HEK293 (cell line): ENCODE data around the gene LRRTM2.

Source experiments
- CTCF ChIA-PET: fragments of 350-600 bp; formaldehyde crosslinking; extraction: SDS; loops from one replicate; lab custom pipeline; 2021; ENCODE audit warnings: antibody characterized with exemption; lab: Yijun Ruan, JAX
- POLR2A ChIA-PET: fragments of 300-600 bp; formaldehyde crosslinking; extraction: SDS; loops from one replicate; lab custom pipeline; 2020; ENCODE audit warnings: antibody characterized with exemption, inconsistent platforms; lab: Yijun Ruan, JAX
- H3K27ac ChIP-seq: fragments of 200-500 bp; sonication (Bioruptor generic); 2 replicates; pipeline ENCODE4 v1.5.1; 2014; ENCODE audit warnings: low read depth, low read length, control low read depth, inconsistent platforms; ENCODE audit errors: extremely low read depth
- H3K36me3 ChIP-seq, 2 experiments: fragments of 200-500 bp in 1 of 2; sonication (Bioruptor generic) in 1 of 2; 1 replicate in 1 of 2; 2 replicates in 1 of 2; pipeline ENCODE4 v1.5.1; 2014 to 2017; ENCODE audit warnings: inconsistent platforms in 2 of 2, low read length in 2 of 2; ENCODE audit not compliant: control insufficient read depth in 2 of 2, insufficient read depth in 1 of 2
- H3K4me1 ChIP-seq: fragments of 200-500 bp; sonication (Bioruptor generic); 2 replicates; pipeline ENCODE4 v1.5.1; 2014; ENCODE audit warnings: mild to moderate bottlenecking, low read length, inconsistent platforms; ENCODE audit not compliant: control insufficient read depth, insufficient read depth
- H3K4me3 ChIP-seq: 2 replicates; pipeline ENCODE4 v1.5.1; 2011; ENCODE audit warnings: low read depth, mild to moderate bottlenecking, control low read depth, low read length, moderate library complexity
- H3K9me3 ChIP-seq: fragments of 200-500 bp; sonication (Bioruptor generic); 2 replicates; pipeline ENCODE4 v1.5.1; 2014; ENCODE audit warnings: low read depth, low read length, inconsistent platforms; ENCODE audit not compliant: control insufficient read depth, insufficient read depth
- KLF10 ChIP-seq: fragments of 450-650 bp; IDR thresholded peaks from 2 replicates; pipeline ENCODE4 v1.5.1; 2018; ENCODE audit warnings: missing biosample characterization, mild to moderate bottlenecking, missing genetic modification characterization
- SCRT1 ChIP-seq: fragments of 450-650 bp; formaldehyde crosslinking; IDR thresholded peaks from 2 replicates; pipeline ENCODE4 v1.5.1; 2016; ENCODE audit warnings: missing biosample characterization, missing genetic modification characterization, borderline replicate concordance
- ZBTB21 ChIP-seq: fragments of 450-650 bp; formaldehyde crosslinking; IDR thresholded peaks from 2 replicates; pipeline ENCODE4 v1.5.1; 2017; ENCODE audit warnings: missing biosample characterization, missing genetic modification characterization
- ZFP3 ChIP-seq: fragments of 450-650 bp; formaldehyde crosslinking; IDR thresholded peaks from 2 replicates; pipeline ENCODE4 v1.5.1; 2016; ENCODE audit warnings: low read depth, missing biosample characterization, missing genetic modification characterization
- ZNF121 ChIP-seq: fragments of 450-650 bp; formaldehyde crosslinking; IDR thresholded peaks from 2 replicates; pipeline ENCODE4 v1.5.1; 2016; ENCODE audit warnings: missing biosample characterization, missing genetic modification characterization
- ZNF132 ChIP-seq: fragments of 450-650 bp; formaldehyde crosslinking; IDR thresholded peaks from 2 replicates; pipeline ENCODE4 v1.5.1; 2017; ENCODE audit warnings: missing biosample characterization, missing genetic modification characterization, borderline replicate concordance
- ZNF140 ChIP-seq: fragments of 450-650 bp; formaldehyde crosslinking; IDR thresholded peaks from 2 replicates; pipeline ENCODE4 v1.5.1; 2016; ENCODE audit warnings: missing biosample characterization, missing genetic modification characterization
- ZNF202 ChIP-seq: fragments of 450-650 bp; formaldehyde crosslinking; IDR thresholded peaks from 2 replicates; pipeline ENCODE4 v1.5.1; 2016; ENCODE audit warnings: missing biosample characterization, missing genetic modification characterization, borderline replicate concordance
- ZNF214 ChIP-seq: fragments of 450-650 bp; formaldehyde crosslinking; IDR thresholded peaks from 2 replicates; pipeline ENCODE4 v1.5.1; 2017; ENCODE audit warnings: missing biosample characterization, mild to moderate bottlenecking, missing genetic modification characterization, borderline replicate concordance
- ZNF341 ChIP-seq: fragments of 450-650 bp; formaldehyde crosslinking; IDR thresholded peaks from 2 replicates; pipeline ENCODE4; 2016; ENCODE audit warnings: low read depth, missing biosample characterization, missing genetic modification characterization
- ZNF354C ChIP-seq: fragments of 450-650 bp; formaldehyde crosslinking; IDR thresholded peaks from 2 replicates; pipeline ENCODE4 v1.5.1; 2016; ENCODE audit warnings: missing biosample characterization, missing genetic modification characterization, low read depth, borderline replicate concordance
- ZNF560 ChIP-seq: fragments of 450-650 bp; formaldehyde crosslinking; IDR thresholded peaks from 2 replicates; pipeline ENCODE4 v1.5.1; 2017; ENCODE audit warnings: missing biosample characterization, missing genetic modification characterization, borderline replicate concordance
- ZNF561 ChIP-seq: fragments of 450-650 bp; IDR thresholded peaks from 2 replicates; pipeline ENCODE4 v1.5.1; 2018; ENCODE audit warnings: missing biosample characterization, missing genetic modification characterization, borderline replicate concordance
- ZNF629 ChIP-seq: fragments of 450-650 bp; formaldehyde crosslinking; IDR thresholded peaks from 2 replicates; pipeline ENCODE4 v1.5.1; 2017; ENCODE audit warnings: missing biosample characterization, missing genetic modification characterization
- ZNF776 ChIP-seq: fragments of 450-650 bp; formaldehyde crosslinking; IDR thresholded peaks from 2 replicates; pipeline ENCODE4 v1.5.0; 2017; ENCODE audit warnings: missing biosample characterization, missing genetic modification characterization, borderline replicate concordance
- ZNF777 ChIP-seq: fragments of 450-650 bp; formaldehyde crosslinking; IDR thresholded peaks from 2 replicates; pipeline ENCODE4 v1.5.1; 2017; ENCODE audit warnings: missing biosample characterization, missing genetic modification characterization, borderline replicate concordance
- TF ChIP-seq, protein P1 (sequence below): fragments of 450-650 bp; formaldehyde crosslinking; IDR thresholded peaks from 2 replicates; pipeline ENCODE4 v1.5.1; 2017; ENCODE audit warnings: missing biosample characterization, missing genetic modification characterization
- TF ChIP-seq, protein P2 (sequence below): fragments of 450-650 bp; formaldehyde crosslinking; IDR thresholded peaks from 2 replicates; pipeline ENCODE4 v1.5.1; 2016; ENCODE audit warnings: missing biosample characterization, missing genetic modification characterization
- TF ChIP-seq, protein P3 (sequence below): fragments of 450-650 bp; formaldehyde crosslinking; IDR thresholded peaks from 2 replicates; pipeline ENCODE4 v1.5.1; 2016; ENCODE audit warnings: missing biosample characterization, missing genetic modification characterization
- TF ChIP-seq, protein P4 (sequence below): fragments of 450-650 bp; formaldehyde crosslinking; IDR thresholded peaks from 2 replicates; pipeline ENCODE4 v1.5.1; 2016; ENCODE audit warnings: missing biosample characterization, missing genetic modification characterization
- TF ChIP-seq, protein P5 (sequence below): fragments of 450-650 bp; formaldehyde crosslinking; IDR thresholded peaks from 2 replicates; pipeline ENCODE4 v1.5.1; 2016; ENCODE audit warnings: missing biosample characterization, missing genetic modification characterization

The LRRTM2 gene

DNA sequence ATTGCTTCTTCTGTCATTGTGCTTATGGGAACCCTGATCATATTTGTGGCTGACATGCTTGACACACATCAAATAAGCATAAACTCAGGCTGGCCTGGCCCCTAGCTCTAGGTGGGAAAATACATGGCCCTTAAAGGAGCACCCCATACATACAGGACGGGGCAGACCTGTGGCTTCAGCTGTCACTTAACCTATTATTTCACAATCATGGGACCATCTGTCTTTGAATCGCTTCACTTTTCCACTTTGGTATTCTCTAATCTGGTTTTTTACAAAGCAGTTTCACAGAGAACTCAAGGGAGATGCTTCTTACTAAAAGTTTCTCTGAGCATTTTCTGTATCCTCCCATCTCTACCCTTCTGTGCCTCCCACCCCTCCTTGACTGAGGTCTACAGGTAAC lies 34.6 kb upstream of the LRRTM2 start (continued):
- TF ChIP-seq, protein P1, sequence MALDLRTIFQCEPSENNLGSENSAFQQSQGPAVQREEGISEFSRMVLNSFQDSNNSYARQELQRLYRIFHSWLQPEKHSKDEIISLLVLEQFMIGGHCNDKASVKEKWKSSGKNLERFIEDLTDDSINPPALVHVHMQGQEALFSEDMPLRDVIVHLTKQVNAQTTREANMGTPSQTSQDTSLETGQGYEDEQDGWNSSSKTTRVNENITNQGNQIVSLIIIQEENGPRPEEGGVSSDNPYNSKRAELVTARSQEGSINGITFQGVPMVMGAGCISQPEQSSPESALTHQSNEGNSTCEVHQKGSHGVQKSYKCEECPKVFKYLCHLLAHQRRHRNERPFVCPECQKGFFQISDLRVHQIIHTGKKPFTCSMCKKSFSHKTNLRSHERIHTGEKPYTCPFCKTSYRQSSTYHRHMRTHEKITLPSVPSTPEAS (tag by site-specific recombination) = no peak
- TF ChIP-seq ZNF776 (tag by site-specific recombination) (no peak), SCRT1 (tag by site-specific recombination) (no peak), ZNF202 (no peak)
- TF ChIP-seq, protein P2, sequence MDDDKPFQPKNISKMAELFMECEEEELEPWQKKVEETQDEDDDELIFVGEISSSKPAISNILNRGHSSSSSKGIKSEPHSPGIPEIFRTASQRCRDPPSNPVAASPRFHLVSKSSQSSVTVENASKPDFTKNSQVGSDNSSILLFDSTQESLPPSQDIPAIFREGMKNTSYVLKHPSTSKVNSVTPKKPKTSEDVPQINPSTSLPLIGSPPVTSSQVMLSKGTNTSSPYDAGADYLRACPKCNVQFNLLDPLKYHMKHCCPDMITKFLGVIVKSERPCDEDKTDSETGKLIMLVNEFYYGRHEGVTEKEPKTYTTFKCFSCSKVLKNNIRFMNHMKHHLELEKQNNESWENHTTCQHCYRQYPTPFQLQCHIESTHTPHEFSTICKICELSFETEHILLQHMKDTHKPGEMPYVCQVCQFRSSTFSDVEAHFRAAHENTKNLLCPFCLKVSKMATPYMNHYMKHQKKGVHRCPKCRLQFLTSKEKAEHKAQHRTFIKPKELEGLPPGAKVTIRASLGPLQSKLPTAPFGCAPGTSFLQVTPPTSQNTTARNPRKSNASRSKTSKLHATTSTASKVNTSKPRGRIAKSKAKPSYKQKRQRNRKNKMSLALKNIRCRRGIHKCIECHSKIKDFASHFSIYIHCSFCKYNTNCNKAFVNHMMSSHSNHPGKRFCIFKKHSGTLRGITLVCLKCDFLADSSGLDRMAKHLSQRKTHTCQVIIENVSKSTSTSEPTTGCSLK (tag by site-specific recombination) = no peak
- TF ChIP-seq, all 188 proteins: peak for 0

DNA sequence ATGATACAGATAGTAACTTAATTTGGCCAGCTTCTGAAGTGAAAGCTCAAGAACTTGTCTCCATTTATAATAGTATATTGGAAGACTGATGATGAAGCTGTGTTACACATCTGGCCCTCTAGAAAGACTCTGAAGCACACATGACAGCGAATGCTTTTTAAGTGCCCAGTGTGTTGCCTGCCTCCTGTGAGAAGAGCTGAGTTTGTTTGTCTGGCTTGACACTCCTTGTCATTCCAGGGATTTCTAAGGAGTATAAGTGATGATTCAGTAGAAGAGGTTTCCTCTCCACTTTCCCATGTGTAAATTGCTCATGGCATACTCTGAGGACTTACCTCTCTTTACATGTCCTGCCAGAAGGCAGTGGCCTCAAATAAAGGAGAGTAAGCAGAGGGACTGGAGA lies 30.4 kb upstream of the LRRTM2 start:
- no peaks in the 10 kb centered on the region for H3K9me3 ChIP-seq
- CTCF ChIA-PET = no interaction called here
- TF ChIP-seq ZNF132 (tag by site-specific recombination) = no peak
- TF ChIP-seq ZNF121 (tag by site-specific recombination) = no peak
- TF ChIP-seq ZNF777 = no peak
- no peak for TF ChIP-seq ZNF560 (tag by site-specific recombination)
- no peak for TF ChIP-seq KLF10 (tag by site-specific recombination)
- TF ChIP-seq, protein P3, sequence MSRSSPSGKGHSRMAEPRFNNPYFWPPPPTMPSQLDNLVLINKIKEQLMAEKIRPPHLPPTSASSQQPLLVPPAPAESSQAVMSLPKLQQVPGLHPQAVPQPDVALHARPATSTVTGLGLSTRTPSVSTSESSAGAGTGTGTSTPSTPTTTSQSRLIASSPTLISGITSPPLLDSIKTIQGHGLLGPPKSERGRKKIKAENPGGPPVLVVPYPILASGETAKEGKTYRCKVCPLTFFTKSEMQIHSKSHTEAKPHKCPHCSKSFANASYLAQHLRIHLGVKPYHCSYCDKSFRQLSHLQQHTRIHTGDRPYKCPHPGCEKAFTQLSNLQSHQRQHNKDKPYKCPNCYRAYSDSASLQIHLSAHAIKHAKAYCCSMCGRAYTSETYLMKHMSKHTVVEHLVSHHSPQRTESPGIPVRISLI = no peak
- TF ChIP-seq ZNF629 (tag by site-specific recombination) = no peak
- no peak for TF ChIP-seq ZBTB21 (tag by site-specific recombination)
- no peak for TF ChIP-seq ZNF341 (tag by site-specific recombination)
- no peak for TF ChIP-seq ZNF214 (tag by site-specific recombination)
- TF ChIP-seq, protein P1 (tag by site-specific recombination) = no peak
- TF ChIP-seq, protein P4, sequence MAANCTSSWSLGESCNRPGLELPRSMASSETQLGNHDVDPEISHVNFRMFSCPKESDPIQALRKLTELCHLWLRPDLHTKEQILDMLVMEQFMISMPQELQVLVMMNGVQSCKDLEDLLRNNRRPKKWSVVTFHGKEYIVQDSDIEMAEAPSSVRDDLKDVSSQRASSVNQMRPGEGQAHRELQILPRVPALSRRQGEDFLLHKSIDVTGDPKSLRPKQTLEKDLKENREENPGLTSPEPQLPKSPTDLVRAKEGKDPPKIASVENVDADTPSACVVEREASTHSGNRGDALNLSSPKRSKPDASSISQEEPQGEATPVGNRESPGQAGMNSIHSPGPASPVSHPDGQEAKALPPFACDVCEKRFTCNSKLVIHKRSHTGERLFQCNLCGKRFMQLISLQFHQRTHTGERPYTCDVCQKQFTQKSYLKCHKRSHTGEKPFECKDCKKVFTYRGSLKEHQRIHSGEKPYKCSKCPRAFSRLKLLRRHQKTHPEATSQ (tag by site-specific recombination) = no peak
- no peak for TF ChIP-seq ZNF561
- TF ChIP-seq ZNF354C (tag by site-specific recombination) = no peak
- TF ChIP-seq ZFP3 (tag by site-specific recombination) = no peak
- TF ChIP-seq, protein P5, sequence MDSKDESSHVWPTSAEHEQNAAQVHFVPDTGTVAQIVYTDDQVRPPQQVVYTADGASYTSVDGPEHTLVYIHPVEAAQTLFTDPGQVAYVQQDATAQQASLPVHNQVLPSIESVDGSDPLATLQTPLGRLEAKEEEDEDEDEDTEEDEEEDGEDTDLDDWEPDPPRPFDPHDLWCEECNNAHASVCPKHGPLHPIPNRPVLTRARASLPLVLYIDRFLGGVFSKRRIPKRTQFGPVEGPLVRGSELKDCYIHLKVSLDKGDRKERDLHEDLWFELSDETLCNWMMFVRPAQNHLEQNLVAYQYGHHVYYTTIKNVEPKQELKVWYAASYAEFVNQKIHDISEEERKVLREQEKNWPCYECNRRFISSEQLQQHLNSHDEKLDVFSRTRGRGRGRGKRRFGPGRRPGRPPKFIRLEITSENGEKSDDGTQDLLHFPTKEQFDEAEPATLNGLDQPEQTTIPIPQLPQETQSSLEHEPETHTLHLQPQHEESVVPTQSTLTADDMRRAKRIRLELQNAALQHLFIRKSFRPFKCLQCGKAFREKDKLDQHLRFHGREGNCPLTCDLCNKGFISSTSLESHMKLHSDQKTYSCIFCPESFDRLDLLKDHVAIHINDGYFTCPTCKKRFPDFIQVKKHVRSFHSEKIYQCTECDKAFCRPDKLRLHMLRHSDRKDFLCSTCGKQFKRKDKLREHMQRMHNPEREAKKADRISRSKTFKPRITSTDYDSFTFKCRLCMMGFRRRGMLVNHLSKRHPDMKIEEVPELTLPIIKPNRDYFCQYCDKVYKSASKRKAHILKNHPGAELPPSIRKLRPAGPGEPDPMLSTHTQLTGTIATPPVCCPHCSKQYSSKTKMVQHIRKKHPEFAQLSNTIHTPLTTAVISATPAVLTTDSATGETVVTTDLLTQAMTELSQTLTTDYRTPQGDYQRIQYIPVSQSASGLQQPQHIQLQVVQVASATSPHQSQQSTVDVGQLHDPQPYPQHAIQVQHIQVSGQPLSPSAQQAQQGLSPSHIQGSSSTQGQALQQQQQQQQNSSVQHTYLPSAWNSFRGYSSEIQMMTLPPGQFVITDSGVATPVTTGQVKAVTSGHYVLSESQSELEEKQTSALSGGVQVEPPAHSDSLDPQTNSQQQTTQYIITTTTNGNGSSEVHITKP (tag by site-specific recombination) = no peak
- no peak for TF ChIP-seq ZNF140 (tag by site-specific recombination)
- TF ChIP-seq, all 188 proteins: peak for 0
- no peaks in the 10 kb centered on the region for H3K4me1 ChIP-seq
- H3K4me3 ChIP-seq = no peak overlapping the region
- POLR2A ChIA-PET = no interaction called here
- H3K27ac ChIP-seq = no peak overlapping the region
- H3K36me3 ChIP-seq = peaks cover 16 to 53% of the 10 kb centered on the region in 2 experiments; a peak in 2 of 3 replicates
